DMS53 (cell line): ENCODE results near the gene RASAL2.
"Not testable (repeated sequence)": the region's sequence is repeated elsewhere in the genome, so short reads cannot be mapped to it uniquely, and the experiment has no call there.

Experiments
- DNase-seq: peaks from one replicate; lab custom pipeline; 2025; lab: John Stamatoyannopoulos, UW

The RASAL2 gene

DNA sequence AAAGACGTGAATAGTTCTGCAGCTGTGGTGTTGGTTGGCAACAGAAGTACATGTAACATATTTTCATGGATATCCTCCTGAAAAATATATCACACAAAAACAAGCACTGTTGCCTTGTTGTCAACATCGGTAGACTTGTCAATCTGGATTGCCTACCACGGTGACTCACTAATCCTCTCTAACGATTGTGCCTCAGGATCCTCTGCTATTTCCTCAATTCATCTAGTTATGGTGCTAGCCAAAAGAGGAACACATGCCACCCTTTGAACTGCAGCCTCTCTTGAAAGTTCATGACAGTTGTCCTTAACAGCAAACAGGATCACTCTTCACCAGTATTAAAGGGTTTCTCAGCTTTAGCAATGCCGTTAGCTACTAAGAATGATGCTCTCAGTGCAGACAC, 25.7 kb downstream of the RASAL2 start:
- peak; percentile 51 for DNase-seq

DNA sequence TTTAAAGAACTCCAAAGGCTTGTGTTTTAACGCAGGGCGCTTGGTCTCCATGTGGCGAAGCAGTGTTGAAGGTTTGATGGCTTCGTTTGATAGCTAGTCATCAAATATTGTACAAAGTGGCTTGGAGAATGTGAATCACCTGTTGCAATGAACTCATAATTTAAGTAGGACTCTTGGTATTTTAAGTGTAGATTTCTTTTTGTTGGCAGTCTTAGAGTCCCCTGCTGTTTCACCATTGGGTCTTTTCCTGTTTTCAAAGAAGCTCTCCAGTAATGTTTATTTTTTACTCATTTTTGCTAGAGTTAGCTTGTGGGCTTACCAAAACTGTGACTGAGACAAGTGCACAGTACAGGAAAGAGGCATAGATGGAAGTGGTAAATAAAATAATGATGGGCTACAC, 26.2 kb downstream of the RASAL2 start:
- no peak for DNase-seq

DNA sequence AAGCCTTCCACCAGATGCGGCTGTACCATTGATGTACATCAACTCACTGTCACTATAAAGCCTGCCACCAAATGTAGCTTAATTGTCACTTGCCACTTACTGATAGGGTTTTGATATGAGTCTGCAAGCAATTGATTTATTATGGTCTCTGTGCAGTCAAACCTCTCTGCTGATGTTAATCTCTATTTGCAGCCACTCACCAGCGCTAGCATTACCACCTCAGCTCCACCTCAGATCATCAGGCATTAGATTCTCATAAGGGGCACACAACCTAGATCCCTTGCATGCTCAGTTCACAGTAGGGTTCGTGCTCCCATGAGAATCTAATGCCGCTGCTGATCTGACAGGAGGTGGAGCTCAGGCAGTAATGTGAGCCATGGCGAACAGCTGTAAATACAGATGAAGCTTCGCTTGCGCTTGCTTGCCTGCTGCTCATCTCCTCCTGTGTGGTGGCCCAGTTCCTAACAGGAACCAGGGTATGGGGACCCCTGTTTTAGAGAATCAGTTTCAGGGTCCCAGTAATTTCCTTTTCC, 26.7 kb downstream of the RASAL2 start:
- DNase-seq = not testable (repeated sequence)

DNA sequence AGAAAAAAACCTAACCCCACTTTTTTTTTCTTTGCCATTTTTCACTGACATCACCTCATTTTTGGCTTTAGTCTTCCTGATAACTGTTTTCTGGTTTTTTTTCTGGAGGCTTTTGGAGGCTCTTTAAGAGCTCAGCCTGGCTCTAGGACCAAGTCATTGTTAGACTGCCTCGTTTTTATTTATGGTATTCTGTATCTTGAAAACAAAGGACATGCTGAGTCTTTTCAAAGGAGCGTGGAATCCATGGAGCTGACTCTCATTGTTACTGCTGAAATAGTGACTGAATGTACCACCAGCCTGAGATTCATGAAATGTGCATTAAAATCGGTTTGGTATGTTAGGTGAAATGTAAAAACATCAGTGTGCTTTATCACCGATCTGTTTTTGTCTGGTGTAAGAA, 28.0 kb downstream of the RASAL2 start:
- no peak for DNase-seq

DNA sequence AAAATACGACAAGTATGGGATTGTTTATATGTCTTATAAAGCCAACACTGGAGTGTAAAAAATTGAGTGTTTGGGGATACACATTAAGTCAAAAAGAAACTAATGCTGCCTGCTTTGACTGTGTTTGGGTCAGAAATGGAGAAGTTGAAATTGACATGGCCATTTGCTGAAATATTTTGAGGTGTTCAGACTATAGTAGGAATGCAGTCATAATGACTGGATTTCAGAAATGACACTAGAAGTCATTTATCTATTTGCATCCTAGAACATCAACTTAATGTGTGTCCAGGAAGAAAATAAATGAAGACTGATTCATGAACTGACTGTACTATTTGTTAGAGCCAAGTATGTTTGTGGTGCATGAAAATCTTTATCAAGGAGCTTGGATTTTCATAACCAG, 28.4 kb downstream of the RASAL2 start:
- no peak for DNase-seq

DNA sequence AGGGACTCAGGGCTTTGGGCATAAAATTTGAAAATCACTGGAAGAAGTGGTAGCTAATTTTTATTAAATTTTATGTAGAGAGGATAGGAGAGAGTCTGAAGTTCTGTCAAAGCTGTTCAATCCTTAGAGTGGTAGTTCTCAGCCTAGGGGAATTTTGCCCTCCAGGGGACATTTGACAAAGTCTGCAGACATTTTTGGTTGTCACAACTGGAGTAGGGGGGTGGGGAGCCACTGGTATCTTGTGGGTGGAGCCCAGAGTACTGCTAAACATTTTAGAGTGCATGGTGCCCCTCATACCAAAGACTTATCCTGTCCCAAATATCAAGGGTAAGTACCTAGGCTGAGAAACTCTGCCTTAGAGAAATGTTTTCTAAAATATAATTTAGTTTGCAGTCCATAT, 30.2 kb downstream of the RASAL2 start:
- no peak for DNase-seq

DNA sequence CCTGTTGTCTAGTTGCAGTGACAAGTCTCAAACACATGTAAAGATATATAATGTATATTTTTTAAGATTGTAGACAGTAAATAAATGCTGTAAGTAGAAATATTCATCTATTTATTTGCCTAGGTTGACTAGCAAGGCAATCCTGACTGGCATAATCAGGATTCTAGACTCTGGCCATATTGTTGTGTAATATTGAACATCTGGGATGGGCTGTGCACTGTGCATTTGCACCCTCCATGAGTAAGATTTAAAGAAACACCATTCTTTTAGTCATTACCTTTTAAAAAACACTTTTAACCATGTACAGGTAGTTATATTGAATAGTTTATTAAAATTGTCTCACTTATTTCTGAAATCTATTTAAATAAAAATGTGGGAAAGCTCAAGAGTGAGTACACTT, 32.4 kb downstream of the RASAL2 start:
- DNase-seq = no peak

DNA sequence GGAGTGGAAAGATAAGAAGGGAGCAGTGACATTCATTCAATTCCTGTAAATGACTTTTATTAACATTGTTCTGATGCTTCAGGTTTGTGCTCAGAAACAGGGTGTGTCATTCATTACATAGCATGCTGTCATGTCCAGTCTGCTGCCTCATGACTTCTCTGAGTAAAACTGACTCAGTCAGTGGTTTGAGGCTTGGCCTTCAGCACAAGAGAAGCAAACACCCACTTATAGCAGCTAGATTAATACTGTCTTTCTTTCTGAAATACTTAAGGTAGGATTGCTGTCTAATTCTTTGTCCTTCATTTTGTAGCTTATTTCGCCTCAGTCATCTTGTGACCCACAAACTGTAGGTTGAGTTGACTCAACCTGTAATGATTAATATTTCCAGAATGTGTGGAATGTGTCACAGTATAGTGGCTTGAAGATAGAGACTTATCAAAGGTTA, 32.9 kb downstream of the RASAL2 start:
- peak; percentile 10 for DNase-seq

DNA sequence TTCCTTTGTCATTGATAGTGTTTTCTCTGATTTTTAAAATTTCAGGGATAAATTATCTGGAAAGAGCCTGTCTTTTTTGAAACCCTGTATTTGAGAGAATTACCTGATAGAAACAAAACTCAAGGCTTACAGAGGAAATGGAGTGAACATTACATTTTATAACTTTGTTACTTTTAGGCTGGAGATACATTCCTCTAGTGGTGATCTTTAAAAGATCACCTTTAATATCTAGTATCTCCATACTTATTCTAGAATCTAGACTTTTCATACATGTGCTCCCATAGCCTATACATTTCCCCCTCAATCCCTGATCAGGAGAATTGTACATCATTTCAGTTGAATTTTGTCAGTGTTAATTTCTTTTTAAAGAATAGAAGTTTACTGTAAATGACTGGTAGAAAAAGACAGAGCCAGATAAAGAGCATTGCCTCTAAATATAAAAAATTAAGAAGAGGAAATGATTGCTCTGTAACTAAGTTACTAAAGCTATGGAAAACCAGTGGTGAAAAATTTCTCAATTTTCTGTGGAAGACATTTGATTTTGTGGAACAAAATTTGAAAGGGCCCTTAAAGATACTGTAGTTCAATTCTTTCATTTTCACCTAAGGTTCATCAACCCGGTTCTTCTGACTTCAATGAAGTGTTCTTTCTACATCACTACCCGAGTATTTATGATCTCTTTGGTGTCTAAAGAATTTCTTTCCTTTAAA, 33.7 kb downstream of the RASAL2 start:
- DNase-seq = no peak

DNA sequence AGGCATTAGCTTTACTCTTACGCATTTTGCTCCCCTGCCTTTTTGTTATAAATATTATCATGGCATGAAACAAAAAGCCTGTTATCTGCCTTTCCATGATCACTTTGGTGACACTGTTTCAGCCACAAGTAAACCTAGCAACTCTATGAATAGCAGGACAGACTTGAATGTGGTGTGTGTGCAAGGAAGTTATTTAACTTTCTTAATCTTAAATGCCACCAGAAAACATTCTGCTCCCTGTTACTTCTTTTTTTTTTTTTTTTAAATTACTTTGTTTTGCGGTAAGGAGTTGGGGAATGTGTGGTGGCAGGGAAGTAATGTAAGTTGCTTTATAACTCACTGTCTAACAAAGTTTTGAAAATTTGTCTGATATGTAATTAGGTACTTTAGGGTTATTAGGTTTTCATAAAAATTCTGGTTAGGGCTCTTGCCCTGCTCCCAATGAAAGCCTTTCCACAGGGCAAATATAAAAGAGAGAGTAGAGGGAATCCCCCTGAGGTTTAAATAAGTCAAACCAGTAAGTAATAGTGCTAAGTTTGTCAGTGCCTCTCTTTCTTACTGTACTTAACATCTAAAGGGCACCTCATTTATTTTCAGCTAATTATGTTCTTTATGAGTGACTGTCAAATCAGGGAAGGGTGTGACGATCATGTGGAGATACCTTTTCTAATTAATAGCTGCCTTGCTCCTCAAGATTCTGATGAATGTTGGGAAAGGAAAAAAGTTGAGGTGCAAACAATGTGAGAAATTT, 39.5 kb downstream of the RASAL2 start:
- no peak for DNase-seq

DNA sequence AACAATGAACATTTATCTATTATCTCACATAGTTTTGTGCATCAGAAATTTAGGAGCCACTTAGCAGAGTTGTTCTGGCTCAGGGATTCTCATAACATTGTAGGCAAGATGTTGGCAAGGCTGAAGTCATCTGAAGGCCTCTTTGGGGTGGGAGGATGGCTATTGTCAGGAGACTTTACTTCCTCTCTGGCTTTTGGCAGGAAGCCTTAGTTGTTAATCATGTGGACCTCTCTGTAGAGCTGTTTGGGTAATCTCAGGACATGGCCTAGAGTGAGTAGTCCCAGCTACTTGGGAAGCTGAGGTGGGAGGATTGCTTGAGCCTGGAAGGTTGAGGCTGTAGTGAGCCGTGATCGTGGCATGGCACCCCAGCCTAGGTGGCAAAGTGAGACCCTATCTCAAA, 40.2 kb downstream of the RASAL2 start:
- no peak for DNase-seq

DNA sequence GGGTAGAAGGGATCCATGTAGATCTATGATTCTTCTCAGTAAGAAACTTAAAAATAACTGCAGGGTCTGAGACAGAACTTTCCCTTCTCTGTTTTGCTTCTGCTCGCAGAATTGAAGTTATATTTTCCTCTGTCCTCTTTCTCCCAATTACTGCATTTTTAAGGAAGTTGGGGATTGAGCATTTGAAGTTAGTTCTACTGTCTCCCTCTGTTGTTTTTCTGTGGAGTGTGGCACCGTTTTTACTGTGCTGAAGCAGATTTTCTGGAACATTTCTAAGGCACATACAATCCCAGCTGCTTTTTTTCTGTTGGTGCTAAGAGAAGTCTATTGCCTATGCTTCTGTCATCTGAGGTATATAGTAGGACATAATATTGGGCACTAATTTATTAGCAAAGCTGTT, 43.3 kb downstream of the RASAL2 start:
- DNase-seq = no peak

DNA sequence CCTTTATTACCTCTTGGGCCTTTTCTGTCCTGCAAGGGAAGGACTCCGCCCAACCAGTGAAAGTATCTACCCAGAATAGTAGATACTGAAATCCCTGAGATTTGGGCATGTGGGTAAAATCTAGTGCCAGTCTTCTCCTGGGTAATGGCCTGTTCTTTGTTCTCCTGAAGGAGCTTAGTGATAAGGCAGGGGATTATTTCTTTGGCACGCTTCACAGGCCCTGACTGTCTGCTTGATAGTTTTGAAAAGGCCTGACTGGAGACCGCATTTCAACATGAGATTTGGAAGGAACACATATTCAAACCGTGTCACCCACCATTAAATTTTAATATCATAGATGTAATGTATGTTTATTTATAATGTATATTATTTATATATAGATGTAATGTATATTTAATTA, 48.9 kb downstream of the RASAL2 start:
- no peak for DNase-seq

DNA sequence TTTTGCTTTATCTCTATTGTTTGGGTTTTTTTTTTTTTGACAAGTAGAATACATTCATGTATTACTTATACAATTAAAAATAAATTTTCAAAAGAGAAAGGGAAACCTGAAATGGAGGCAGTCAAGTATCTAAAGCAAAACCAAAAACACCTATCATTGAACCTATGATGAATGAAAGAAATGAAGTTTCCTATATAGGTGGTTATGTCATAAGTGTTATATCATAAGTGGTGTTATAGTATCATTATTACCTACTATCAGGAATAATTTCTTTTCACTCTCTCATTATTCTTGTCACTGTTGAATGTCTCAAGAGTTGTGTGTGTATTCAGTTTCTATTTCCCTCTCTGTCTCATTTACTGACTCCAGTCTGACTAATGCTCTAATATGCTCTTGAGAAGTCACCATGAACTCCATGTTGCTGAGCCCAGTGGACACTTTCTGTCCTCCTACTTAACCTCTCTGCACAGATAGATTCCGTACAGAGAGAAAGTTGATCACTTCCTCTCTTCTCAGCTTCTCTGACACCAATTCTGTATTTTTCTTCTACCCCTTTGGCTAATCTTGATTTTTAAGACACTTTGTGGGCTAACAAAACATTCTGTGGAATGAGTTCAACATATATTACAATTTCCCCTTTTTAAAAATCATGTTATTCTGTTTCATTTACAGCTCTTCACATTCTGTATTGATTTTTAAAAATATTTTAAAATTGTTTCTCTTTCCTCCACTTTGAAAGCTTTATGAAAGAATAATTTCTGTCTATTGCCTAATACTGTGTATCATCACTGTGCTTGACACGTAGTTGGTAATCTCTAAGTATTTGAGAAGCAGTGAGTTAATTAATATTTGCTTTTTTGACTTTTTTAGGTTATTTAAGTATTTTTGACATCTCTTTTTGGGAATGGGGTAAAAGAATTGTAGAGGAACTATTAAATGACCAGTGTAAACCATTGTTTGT, 50.1 kb downstream of the RASAL2 start:
- peak; percentile 12 for DNase-seq

DNA sequence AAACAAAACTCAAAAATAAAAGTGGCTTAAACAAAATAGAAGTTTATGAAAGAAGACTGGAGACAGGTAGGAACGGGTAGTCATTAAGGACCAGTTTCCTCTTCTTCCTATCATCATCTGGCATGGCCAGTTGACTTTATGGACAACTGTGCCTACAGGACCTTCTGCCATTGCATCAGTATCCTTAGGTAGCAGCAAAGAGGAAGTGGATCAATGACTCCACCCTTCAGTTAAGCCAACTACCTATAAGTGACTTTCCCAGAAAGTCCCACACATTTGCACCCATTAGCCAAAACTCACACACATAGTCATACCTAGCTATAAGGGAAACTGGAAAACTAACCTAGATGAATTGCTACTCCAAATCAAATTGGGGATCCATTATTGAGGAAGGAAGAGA, 51.7 kb downstream of the RASAL2 start:
- DNase-seq = no peak

DNA sequence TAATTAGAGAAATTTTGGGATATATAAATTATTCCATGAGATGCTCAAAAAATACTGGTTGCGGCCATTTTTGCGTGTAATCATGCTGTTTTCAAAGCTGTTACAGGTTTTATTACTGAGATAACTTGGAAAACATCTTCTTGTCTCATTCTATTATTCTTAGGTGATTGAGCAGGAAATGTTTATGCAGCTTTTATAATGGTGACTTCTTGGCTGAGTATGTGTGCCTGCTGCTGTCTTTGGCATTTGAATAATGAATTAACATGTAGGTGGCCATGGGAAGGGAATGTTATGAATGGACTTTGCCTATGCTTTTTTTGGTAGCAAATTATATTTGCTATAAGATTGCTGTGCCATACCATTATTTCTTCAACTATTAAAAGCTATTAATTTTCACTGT, 52.5 kb downstream of the RASAL2 start:
- no peak for DNase-seq

DNA sequence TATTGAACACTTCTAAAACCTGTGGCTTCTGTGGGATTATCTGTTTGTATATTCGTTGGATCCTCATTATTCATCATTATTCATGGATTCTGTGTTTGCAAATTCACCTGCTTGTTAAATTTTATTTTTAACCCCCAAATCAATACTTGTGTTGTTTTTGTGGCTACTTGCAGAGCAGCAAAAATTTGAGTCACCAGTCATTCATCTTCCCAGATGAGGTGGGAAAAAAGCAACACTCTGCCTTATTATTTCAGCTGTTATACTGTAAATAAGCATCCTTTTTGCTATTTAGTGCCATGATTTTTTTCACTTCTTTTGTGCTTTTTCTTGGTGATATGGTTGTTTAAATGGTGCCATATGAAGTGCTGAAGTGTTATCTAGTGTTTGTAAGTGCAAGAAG, 56.7 kb downstream of the RASAL2 start:
- DNase-seq = no peak

DNA sequence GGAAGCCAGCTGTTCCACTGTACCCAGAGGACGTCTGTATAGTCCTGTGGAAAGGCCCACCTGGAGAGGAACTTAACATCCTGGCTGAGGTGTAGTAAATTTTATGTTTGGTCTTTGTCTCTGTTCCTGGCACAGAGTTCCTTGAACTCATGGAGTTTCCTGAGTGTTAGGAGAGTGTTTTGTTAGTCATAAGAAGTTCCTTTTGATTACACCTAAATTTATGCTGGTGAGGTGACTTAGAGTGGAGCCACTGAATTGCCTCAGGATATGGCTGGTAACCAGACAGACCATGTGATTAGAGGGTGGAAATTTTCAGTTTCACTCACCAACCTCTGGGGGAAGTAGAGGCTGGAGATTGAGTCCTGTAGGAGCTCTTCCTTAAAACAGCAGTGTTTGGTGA, 57.9 kb downstream of the RASAL2 start:
- no peak for DNase-seq

DNA sequence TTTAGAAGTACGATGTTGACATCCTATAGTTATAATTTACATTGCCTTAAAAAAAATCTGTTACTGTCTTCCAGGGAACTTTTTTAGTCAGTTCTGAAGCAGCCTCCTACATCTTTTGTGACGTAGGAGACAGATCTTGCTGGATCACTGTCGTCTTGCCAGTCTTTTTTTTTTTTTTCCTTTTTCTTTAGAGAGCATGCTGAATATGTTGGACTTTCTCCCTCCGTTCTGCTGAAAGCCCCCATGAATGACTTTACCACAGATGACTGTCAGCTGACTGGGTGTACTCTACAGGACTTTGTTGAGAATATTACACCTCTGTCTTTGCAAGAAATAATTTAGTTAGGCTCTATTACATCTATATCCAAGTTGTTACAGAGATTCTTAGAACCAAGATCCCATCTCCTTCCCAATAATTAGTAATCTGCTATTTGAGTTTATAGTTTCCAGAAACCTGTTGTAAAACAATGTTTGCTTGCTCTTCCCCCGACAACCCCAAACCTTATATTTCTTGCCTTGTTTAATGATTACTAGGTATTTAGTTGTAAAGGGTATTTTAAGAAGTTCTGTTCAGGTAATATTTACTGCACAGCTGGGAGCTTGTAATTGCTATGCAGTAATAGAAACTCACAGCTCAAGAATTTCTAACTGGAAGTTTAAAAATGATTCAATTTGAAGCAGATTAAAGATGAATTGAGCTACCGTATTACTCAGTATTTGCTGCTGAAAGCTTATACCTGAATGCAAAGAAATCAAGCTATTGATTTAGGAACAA, 61.8 kb downstream of the RASAL2 start:
- DNase-seq = no peak

DNA sequence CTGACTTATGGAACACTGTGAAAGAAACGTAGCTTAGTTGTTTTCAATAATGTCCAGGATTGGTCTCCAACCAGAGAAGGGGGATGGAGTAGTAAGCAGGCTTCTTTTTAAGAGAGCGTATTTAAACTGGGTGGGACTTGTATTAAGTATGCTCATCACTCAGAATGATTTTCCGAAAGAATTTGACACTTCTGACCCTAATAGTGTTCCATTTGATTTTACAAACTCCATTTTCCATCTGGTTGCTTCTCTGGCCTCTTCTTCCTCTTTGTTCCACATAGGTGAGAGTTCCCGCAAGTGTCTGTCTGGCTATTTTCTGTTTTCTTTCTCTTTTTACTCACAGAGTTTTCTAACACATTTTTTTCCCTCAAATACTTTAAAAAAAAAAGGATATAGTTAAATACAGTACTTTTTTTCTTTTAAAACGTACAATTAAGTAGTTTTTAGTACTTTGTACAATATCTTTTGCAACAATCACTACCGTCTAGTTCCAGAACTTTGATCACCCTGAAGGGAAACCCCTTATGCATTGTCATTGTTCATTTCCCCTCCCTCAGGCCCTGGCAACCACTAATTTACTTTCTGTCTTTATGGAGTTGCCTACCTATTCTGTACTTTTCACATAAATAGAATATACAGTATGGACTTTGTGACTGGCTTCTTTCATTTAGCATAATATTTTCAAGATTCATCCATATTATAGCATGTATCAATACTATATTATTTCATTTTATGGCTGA, 67.0 kb downstream of the RASAL2 start:
- DNase-seq = no peak

DNA sequence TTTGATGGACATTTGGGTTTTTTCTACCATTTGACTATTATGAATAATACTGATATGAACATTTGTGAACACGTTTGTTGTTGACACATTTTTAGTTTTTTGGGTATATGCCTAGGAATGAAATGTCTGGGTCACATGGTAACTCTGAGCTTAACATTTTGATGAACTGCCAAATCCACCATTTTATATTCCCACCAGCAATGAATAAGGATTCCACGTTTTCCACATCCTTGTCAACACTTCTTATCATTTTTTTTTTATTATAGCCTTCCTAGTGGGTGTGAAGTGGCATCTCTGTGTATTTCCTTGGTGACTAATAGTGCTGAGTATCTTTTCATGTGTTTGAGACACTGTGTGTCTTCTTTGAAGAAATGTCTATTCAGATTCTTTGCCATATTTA, 67.6 kb downstream of the RASAL2 start:
- no peak for DNase-seq
